Measurements from ENCODE around the gene HOXD13.

- TF ChIP-seq CTCF (IDR thresholded peaks at IDR 0.05) (no peak), EZH2 (IDR thresholded peaks at IDR 0.05; ENCODE audit: borderline replicate concordance, insufficient read depth, low read depth, low read length, poor library complexity, severe bottlenecking) (no peak)
Measured at GRCh38 chr2:176102309-176102866, 9.9 kb downstream of the HOXD13 start.

Measured in B cell (primary cell).